Heart right ventricle (tissue), 16 donors: ENCODE data around the gene ZRANB1. TPM values are rescaled to one million over a fixed set of nuclear protein-coding genes. Genes with fewer than 3 reads are reported as not detected.

Experiments used
- ATAC-seq, 8 donors: fragments of 200-7000 bp; cut with Tn5 transposase; one replicate each; pipeline ENCODE4 v1.9.1; 2020; ENCODE audit warnings: mild to moderate bottlenecking in 8 of 8, moderate library complexity in 8 of 8, moderate number of reproducible peaks in 1 of 8
- DNase-seq, 2 donors: peaks; one replicate each; pipeline ENCODE4 v3.0.0-alpha.2; 2020
- H3K27ac ChIP-seq, 10 donors: fragments of 200-600 bp; sonication (generic) in 2 of 10; one replicate each; pipeline versions ENCODE4 v1.5.0 to v1.8.0; 2020 to 2022; ENCODE audit warnings: mild to moderate bottlenecking in 3 of 10
- H3K27me3 ChIP-seq, 7 donors: fragments of 200-600 bp; one replicate each; pipeline ENCODE4 v1.8.0; 2021 to 2022; ENCODE audit warnings: mild to moderate bottlenecking in 2 of 7
- H3K36me3 ChIP-seq, 9 donors: fragments of 200-600 bp; sonication (generic) in 1 of 9; one replicate each; pipeline versions ENCODE4 v1.5.0 to v1.8.0; 2020 to 2022; ENCODE audit warnings: mild to moderate bottlenecking in 2 of 9
- H3K4me1 ChIP-seq, 9 donors: fragments of 200-600 bp; sonication (generic) in 1 of 9; one replicate each; pipeline versions ENCODE4 v1.5.0 to v1.8.0; 2020 to 2022; ENCODE audit warnings: mild to moderate bottlenecking in 4 of 9
- H3K4me3 ChIP-seq, 10 donors: fragments of 200-600 bp; sonication (generic) in 2 of 10; one replicate each; pipeline versions ENCODE4 v1.5.0 to v1.8.0; 2020 to 2022; ENCODE audit warnings: mild to moderate bottlenecking in 7 of 10, moderate library complexity in 2 of 10
- H3K9me3 ChIP-seq, 11 donors: fragments of 200-600 bp in 10 of 11; sonication (generic) in 2 of 11; one replicate each; pipeline versions ENCODE4 v1.5.0 to v1.8.0; 2013 to 2022; ENCODE audit warnings: mild to moderate bottlenecking in 2 of 11, control low read depth in 1 of 11, moderate library complexity in 1 of 11
- WGBS, 2 donors: extraction: QIAGEN DNeasy Blood & Tissue Kit; methylation state at CpG; one replicate each; pipeline ENCODE4 v1.1.7; 2013; ENCODE audit warnings: inconsistent platforms in 1 of 2; 5-methylcytosine and 5-hydroxymethylcytosine counted together
- intact Hi-C, 10 donors: fragments of 100-400 bp; cut with DNase I; formaldehyde crosslinking; loops; one replicate each; pipeline versions ENCODE4 v1.11.1 to v1.14.2; 2022
- polyA plus RNA-seq, 2 donors: library from polyadenylated mRNA; stranded (reverse); fragments of 200-250 nt; gene quantifications; one replicate each; pipeline ENCODE4 v1.2.3, GENCODE V29; 2013
- total RNA-seq, 10 donors: library from RNA; stranded (reverse); fragmentation: NEBNext Ultra II Directional in 3 of 10; extraction: Animal tissue kit (Norgen Biotek cat#: 25700) in 3 of 10; gene quantifications; one replicate each; pipeline versions ENCODE4 v1.2.1 to v1.2.4, GENCODE V29; 2021 to 2023
- TF ChIP-seq, protein P1 (sequence below), 9 donors: fragments of 200-600 bp; sonication (generic) in 2 of 9; IDR thresholded peaks; one replicate each; pipeline versions ENCODE4 v1.5.0 to v1.8.0; 2021 to 2022; ENCODE audit warnings: antibody characterized with exemption in 9 of 9, mild to moderate bottlenecking in 5 of 9, moderate library complexity in 1 of 9
- donor health status: Arrhythmogenic right ventricular cardiomyopathy.
- donor health status: ischemic (EF 13 %, LVEDD 7.1; RV severe dilation, severe dysfunction).
- donor health status: healthy with polysubstance abuse.
- donor health status: DM: no; HTN: yes; CAD: no.
- donor health status: DM: no; HTN: no; CAD: no.
- donor health status: ischemic (EF 25% LVEDD 6.9; RV normal size, moderate dysfunction).
- donor health status: ischemic (EF 25% LVEDD 5.7; RV mildly dilated, moderate dysfunction).
- donor health status: healthy.
- donor health status: DM: yes; HTN: yes; CAD: no.
- donor health status: Ischemic cardiomyopathy.
- donor health status: ischemic (EF 35%, LVEDD 5.7; RV mildly dilated, moderate dysfunction).
- donor health status: nonischemic (EF 11% LVEDD 7.7; RV severe dilation, severe dysfunction).
- donor health status: DM: yes; HTN: yes; CAD: no.
- donor health status: PGD.
- donor health status: ischemic (EF 29% LVEDD 5.4; RV normal size, mild dysfunction).
- donor health status: nonischemic (EF 23%, LVEDD 6.1; RV moderate dilation, normal function).

Gene ZRANB1
- total and polyA plus RNA-seq, 12 donors = 13.0 to 33.2 (median 27.5) TPM

GRCh38 chr10:125033146-125033924 is 91.4 kb downstream of the ZRANB1 start:
- WGBS, 2 donors = 91 to 92% methylated on average over 27 of the region's 27 CpGs
- DNase-seq (no peak), ATAC-seq (peak in 1 of 8 donors; percentile 8)
- Histone ChIP-seq H3K4me1 (peaks cover 22 to 71% (median 42%) of the 10 kb centered on the region in 9 donors), H3K9me3 (no peaks in the 10 kb centered on the region), H3K4me3 (no peak overlapping the region), H3K36me3 (peaks cover 0 to 35% (median 0%) of the 10 kb centered on the region in 9 donors), H3K27ac (no peak overlapping the region), H3K27me3 (no peaks in the 10 kb centered on the region)
- intact Hi-C loops = no loop called here
- TF ChIP-seq, protein P1, sequence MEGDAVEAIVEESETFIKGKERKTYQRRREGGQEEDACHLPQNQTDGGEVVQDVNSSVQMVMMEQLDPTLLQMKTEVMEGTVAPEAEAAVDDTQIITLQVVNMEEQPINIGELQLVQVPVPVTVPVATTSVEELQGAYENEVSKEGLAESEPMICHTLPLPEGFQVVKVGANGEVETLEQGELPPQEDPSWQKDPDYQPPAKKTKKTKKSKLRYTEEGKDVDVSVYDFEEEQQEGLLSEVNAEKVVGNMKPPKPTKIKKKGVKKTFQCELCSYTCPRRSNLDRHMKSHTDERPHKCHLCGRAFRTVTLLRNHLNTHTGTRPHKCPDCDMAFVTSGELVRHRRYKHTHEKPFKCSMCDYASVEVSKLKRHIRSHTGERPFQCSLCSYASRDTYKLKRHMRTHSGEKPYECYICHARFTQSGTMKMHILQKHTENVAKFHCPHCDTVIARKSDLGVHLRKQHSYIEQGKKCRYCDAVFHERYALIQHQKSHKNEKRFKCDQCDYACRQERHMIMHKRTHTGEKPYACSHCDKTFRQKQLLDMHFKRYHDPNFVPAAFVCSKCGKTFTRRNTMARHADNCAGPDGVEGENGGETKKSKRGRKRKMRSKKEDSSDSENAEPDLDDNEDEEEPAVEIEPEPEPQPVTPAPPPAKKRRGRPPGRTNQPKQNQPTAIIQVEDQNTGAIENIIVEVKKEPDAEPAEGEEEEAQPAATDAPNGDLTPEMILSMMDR (IDR thresholded peaks at IDR 0.05) = no peak

DNA sequence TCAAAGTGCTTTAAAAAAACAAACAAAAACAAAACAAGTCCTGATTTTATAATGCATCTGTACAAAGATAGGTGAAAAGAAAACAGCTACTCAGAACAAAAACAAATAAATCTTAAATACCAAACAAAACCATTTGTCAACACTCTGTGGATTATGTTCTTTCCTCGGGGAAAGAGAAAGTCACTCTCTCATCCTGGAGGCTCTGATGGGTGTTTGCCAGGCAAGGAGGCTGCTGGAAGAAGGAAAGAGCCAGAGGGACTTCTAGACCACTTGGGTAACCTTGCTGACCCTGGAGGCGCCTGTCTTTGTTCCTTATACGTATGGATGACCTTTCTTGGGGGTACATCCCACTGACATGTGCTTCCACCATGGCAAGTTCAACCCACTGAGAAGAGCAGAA is 92.8 kb downstream of the ZRANB1 start:
- ATAC-seq = no peak
- 66 to 72% methylated on average over 3 of the region's 3 CpGs for WGBS, 2 donors
- Histone ChIP-seq H3K4me1 (peaks cover 25 to 78% (median 46%) of the 10 kb centered on the region in 9 donors), H3K9me3 (no peaks in the 10 kb centered on the region), H3K27me3 (no peaks in the 10 kb centered on the region), H3K36me3 (peaks cover 0 to 33% (median 0%) of the 10 kb centered on the region in 9 donors), H3K4me3 (no peak overlapping the region), H3K27ac (peak overlapping the region in 1 of 10 donors; percentile 7)
- TF ChIP-seq, protein P1 (IDR thresholded peaks at IDR 0.05) = no peak
- no peak for DNase-seq
- intact Hi-C loops = loop anchor here in 3 of 10 donors (5.0 kb wide), 2 partner anchors 32 to 37 kb away; no protein-coding TSS in a partner anchor

- peaks cover 25 to 80% (median 50%) of the 10 kb centered on the region in 9 donors for H3K4me1 ChIP-seq
- ATAC-seq = peak in 1 of 8 donors; percentile 25
Observed at GRCh38 chr10:125035136-125035535, 93.2 kb downstream of the ZRANB1 start.

GRCh38 chr10:125035588-125036295 is 93.8 kb downstream of the ZRANB1 start:
- Histone ChIP-seq H3K27ac (no peak overlapping the region), H3K27me3 (no peaks in the 10 kb centered on the region), H3K36me3 (peaks cover 0 to 30% (median 0%) of the 10 kb centered on the region in 9 donors), H3K4me1 (peaks cover 25 to 80% (median 48%) of the 10 kb centered on the region in 9 donors), H3K9me3 (no peaks in the 10 kb centered on the region), H3K4me3 (no peak overlapping the region)
- 57 to 63% methylated on average over 7 of the region's 7 CpGs for WGBS, 2 donors
- TF ChIP-seq, protein P1 (IDR thresholded peaks at IDR 0.05) = no peak
- no peak for DNase-seq
- ATAC-seq = no peak
- intact Hi-C loops = loop anchor here in 3 of 10 donors (5.0 kb wide), 2 partner anchors 33 to 38 kb away; no protein-coding TSS in a partner anchor

More at GRCh38 chr10:125035136-125035535, 93.2 kb downstream of the ZRANB1 start:
- Histone ChIP-seq H3K36me3 (peaks cover 0 to 30% (median 0%) of the 10 kb centered on the region in 9 donors), H3K27me3 (no peaks in the 10 kb centered on the region), H3K4me3 (no peak overlapping the region), H3K9me3 (no peaks in the 10 kb centered on the region), H3K27ac (peak overlapping the region in 1 of 10 donors; percentile 7)
- DNase-seq = no peak
- WGBS, 2 donors = 57 to 73% methylated on average over 11 of the region's 11 CpGs
- intact Hi-C loops = loop anchor here in 3 of 10 donors (5.0 kb wide), 2 partner anchors 33 to 38 kb away; no protein-coding TSS in a partner anchor
- TF ChIP-seq, protein P1 (IDR thresholded peaks at IDR 0.05) = no peak
